Measurements from ENCODE around the gene MME.
"Not testable (repeated sequence)": the region's sequence is repeated elsewhere in the genome, so short reads cannot be mapped to it uniquely, and the experiment has no call there.

The MME gene

DNA sequence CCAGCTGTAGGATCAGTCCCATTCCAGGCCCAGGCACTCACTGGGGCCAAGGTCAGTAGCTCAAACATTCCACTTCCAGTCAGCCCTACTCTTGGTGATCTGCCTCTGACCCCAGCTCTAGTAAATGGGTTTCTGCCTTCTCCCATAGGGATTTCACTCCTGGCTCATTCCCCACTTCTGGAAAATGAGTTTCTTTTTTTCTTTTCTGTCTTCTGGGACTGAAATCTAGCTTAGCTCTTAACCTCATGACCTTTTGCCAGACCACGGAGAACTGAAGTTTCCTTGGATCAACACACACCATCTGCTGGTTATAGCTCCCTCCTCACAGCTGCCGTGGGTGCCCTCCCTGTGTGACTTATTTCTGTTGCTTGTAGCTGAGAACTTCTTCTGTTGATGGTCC is 21.3 kb downstream of the MME start:
- DNase-seq: no peak
- no peak overlapping the region for H3K4me3 Mint-ChIP-seq
- no peaks in the 10 kb centered on the region for H3K4me1 Mint-ChIP-seq (ENCODE audit: low read depth)
- peaks cover 11% of the 10 kb centered on the region for H3K9me3 Mint-ChIP-seq
- H3K27ac Mint-ChIP-seq: no peak overlapping the region
- no peaks in the 10 kb centered on the region for H3K27me3 Mint-ChIP-seq
- H3K36me3 Mint-ChIP-seq (ENCODE audit: low read depth): no peaks in the 10 kb centered on the region

DNA sequence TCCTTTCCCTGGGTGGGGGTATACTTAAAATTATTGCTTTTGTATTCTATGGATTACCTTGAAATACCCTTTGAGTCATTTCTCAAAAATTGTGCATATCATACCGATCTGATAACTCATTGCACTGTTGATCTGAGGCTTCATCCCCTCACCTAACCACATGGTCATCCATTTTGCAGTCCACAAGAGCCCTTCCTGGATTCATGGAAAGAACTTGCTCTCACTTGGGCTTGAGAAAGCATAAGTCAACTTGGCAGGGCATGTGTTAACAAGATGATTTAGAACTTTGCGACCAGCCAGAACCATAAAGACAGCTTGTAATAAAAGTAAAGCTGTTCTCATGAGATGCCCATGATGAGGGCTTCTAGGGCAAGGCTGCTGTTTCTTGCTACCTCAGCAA is 22.2 kb downstream of the MME start:
- no peaks in the 10 kb centered on the region for H3K36me3 Mint-ChIP-seq (ENCODE audit: low read depth)
- H3K4me1 Mint-ChIP-seq (ENCODE audit: low read depth): no peaks in the 10 kb centered on the region
- H3K9me3 Mint-ChIP-seq: peaks cover 11% of the 10 kb centered on the region
- no peaks in the 10 kb centered on the region for H3K27me3 Mint-ChIP-seq
- no peak overlapping the region for H3K27ac Mint-ChIP-seq
- no peak overlapping the region for H3K4me3 Mint-ChIP-seq
- DNase-seq: no peak

DNA sequence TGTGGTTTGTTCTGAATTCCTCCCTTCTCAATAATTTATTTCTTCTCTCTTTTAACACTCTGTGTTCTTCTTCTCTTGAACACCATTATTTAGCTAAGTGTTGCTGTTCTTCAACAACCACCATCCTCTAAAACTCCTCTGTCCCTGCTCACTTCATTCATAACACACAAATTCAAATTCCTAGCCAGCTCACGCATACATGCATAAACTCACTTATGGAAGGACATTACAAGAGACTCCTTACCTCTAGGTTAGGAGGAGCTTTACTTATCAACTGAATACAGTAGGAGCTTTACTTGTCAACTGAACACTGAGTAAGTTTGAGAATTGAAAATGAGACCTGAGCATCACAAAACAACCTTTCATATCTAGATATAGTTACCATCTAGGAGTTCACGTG is 23.6 kb downstream of the MME start:
- no peaks in the 10 kb centered on the region for H3K27me3 Mint-ChIP-seq
- no peaks in the 10 kb centered on the region for H3K4me1 Mint-ChIP-seq (ENCODE audit: low read depth)
- H3K9me3 Mint-ChIP-seq: peaks cover 3% of the 10 kb centered on the region
- H3K4me3 Mint-ChIP-seq: no peak overlapping the region
- H3K27ac Mint-ChIP-seq: no peak overlapping the region
- no peak for DNase-seq
- no peaks in the 10 kb centered on the region for H3K36me3 Mint-ChIP-seq (ENCODE audit: low read depth)

DNA sequence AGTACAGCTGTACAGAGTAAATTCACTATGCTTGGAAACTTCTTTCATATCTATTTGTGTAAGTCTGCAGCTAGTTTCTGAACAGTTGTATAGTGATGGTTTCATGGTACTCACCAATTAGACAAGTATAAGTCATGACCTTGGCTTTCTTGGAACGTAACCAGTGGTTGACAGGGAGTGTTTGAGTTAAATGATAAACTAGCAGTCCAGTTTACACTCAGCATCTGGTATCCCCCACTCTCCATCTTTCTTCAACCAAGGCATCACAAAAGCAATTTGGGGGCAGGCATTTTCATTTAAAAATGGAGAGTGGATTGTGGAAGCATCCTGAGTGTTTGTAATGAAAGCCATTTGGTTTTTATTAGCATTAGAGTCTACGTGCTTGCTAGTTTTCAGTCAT is 26.0 kb downstream of the MME start:
- DNase-seq: no peak
- peaks cover 6% of the 10 kb centered on the region for H3K4me1 Mint-ChIP-seq (ENCODE audit: low read depth)
- H3K9me3 Mint-ChIP-seq: no peaks in the 10 kb centered on the region
- H3K36me3 Mint-ChIP-seq (ENCODE audit: low read depth): no peaks in the 10 kb centered on the region
- no peaks in the 10 kb centered on the region for H3K27me3 Mint-ChIP-seq
- no peak overlapping the region for H3K4me3 Mint-ChIP-seq
- H3K27ac Mint-ChIP-seq: no peak overlapping the region

DNA sequence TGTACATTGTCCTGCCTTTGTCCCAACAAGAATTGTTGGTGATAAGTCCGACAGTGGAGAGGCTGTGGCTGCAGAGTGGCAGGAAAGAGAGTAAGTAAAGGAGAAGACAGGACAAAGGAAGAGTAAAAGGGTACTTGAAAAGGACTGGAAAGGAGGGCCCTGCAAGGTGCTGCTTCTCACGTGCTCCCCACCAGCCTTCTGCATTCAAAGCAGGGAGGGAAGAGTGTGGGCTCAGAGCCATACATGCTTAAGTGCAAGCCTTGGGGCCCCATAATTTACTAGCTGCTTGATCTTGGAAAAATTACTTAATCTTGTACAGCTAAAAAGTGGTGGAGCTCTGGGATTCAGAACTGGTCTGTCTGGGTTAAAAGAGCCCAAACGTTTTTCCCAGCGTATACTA is 29.9 kb downstream of the MME start:
- H3K4me1 Mint-ChIP-seq (ENCODE audit: low read depth): peaks cover 6% of the 10 kb centered on the region
- no peak overlapping the region for H3K27ac Mint-ChIP-seq
- no peak for DNase-seq
- no peaks in the 10 kb centered on the region for H3K27me3 Mint-ChIP-seq
- H3K4me3 Mint-ChIP-seq: no peak overlapping the region
- no peaks in the 10 kb centered on the region for H3K36me3 Mint-ChIP-seq (ENCODE audit: low read depth)
- H3K9me3 Mint-ChIP-seq: no peaks in the 10 kb centered on the region

DNA sequence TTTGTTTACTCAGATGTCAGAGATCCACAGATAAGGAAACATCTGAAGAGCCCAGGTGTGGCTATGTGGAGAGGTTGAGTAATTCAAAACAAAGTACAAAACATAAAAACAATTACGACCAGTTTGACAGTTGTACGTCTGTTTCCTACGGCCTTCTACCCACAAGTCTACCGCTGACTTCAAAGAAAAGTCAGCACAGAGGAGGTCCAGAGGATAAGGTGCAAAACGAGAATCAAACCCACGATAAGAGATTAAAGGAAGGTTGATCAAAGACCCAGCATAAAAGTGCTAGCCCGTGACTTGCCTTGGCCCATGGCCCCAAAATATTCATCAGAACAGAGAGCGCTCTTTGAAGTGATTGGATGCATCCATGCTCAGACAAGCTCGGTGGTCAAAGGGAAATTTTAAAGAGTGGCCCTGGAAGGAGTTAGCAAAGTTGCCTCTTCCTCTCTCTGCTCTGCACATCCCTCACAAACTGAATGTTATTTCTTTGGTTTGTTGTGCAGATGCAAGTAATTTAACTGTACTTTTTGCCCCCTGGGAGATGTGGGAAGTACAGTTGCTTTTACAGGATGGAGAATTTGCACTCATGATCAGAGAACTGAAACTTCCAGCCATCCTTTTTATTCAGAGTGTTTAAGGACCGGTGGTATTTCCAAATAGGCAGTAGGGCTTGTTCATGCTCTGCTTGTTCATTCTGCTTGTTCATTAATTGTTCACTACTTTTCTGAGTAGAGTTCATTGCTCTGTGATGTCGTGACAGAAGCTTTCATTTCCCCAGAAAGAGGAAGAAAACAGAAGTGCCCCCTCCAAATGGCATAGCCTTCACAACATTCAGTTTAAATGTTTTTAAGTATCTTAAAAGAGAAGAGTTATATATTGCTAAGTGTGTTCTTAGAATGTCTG is 31.1 kb downstream of the MME start:
- Mint-ChIP-seq H3K36me3 (ENCODE audit: low read depth) (no peaks in the 10 kb centered on the region), H3K9me3 (no peaks in the 10 kb centered on the region), H3K27ac (no peak overlapping the region), H3K27me3 (no peaks in the 10 kb centered on the region), H3K4me3 (no peak overlapping the region), H3K4me1 (ENCODE audit: low read depth) (peaks cover 6% of the 10 kb centered on the region)
- DNase-seq: no peak

DNA sequence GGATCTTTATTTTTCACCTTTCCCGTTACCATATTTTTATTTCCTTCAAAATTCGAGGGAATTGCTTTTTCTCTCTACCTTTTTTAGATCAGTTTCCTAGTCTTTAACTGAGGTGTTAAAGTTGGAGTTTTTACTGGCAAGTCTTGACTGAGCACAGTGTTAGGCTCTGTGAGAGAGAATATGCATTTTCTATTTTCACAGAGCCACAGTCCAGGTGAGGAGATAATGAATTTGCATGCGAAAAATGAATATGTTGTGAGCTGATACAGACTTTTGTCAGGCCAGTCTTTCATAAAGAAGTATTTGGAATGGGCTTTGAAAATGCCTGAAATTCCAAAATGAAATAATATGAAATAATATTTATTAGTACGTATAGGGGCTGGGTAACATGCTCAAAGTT is 31.9 kb downstream of the MME start:
- no peaks in the 10 kb centered on the region for H3K36me3 Mint-ChIP-seq (ENCODE audit: low read depth)
- no peak for DNase-seq
- no peak overlapping the region for H3K4me3 Mint-ChIP-seq
- H3K4me1 Mint-ChIP-seq (ENCODE audit: low read depth): peaks cover 6% of the 10 kb centered on the region
- no peaks in the 10 kb centered on the region for H3K9me3 Mint-ChIP-seq
- no peaks in the 10 kb centered on the region for H3K27me3 Mint-ChIP-seq
- no peak overlapping the region for H3K27ac Mint-ChIP-seq

DNA sequence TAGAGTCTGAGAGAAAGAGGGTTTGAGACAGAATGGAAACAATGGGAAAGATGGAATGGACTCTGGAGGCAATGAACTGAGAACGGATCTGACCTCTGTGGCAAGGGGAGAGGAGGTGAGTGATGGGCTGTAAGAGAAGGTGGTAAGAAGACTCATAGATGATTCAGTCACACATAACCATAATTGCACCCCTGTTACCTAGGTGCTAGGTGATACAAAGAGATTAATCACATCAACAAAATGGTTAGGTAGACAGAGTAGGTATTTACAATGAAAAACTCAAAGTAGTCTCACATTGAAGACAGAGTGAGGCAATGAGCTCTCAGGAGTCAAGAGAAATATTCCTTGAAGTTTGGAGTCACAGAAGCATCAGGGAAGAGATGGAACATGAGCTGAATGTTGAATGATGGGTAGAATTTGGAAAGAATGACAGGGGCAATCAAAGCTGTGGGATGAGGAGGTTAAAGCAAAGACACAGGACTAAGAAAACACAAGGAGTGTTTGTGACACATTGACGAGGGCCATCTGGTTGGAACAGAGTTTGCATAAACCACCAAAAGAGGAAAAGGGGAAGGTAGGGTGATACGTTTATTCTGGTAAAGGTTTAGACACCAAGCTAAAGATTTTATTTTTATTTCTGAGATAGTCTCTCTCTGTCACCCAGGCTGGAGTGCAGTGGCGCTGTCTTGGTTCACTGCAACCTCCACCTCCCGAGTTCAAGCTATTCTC is 32.7 kb downstream of the MME start:
- H3K36me3 Mint-ChIP-seq (ENCODE audit: low read depth): no peaks in the 10 kb centered on the region
- no peaks in the 10 kb centered on the region for H3K27me3 Mint-ChIP-seq
- H3K9me3 Mint-ChIP-seq: no peaks in the 10 kb centered on the region
- H3K4me1 Mint-ChIP-seq (ENCODE audit: low read depth): peaks cover 6% of the 10 kb centered on the region
- no peak for DNase-seq
- no peak overlapping the region for H3K4me3 Mint-ChIP-seq
- no peak overlapping the region for H3K27ac Mint-ChIP-seq

DNA sequence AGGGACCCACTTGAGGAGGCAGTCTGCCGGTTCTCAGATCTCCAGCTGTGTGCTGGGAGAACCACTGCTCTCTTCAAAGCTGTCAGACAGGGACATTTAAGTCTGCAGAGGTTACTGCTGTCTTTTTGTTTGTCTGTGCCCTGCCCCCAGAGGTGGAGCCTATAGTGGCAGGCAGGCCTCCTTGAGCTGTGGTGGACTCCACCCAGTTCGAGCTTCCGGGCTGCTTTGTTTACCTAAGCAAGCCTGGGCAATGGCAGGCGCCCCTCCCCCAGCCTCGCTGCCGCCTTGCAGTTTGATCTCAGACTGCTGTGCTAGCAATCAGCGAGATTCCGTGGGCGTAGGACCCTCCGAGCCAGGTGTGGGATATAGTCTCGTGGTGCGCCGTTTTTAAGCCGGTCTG is 44.6 kb downstream of the MME start:
- DNase-seq; H3K4me3 Mint-ChIP-seq; H3K36me3 Mint-ChIP-seq (ENCODE audit: low read depth); H3K4me1 Mint-ChIP-seq (ENCODE audit: low read depth); H3K9me3 Mint-ChIP-seq; H3K27me3 Mint-ChIP-seq; H3K27ac Mint-ChIP-seq: not testable (repeated sequence)

DNA sequence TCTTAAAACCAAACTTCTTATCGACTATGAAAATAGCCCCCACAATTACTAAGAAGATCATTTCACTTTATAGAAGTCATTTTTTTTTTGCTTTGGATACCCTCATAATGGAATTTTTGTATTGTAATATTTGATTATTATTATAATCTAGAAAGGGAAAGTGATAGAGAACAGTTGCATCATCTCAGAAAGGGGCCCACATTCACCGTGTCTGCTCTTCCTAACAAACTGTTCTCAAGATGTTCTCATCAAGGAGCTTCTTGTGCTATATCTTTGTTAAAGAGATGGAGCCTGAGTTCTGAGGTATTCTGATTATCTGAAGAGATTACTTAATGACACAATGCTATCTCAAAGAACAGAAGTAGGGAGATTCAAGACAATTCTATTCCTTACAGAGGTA is 49.3 kb downstream of the MME start:
- Mint-ChIP-seq H3K36me3 (ENCODE audit: low read depth) (no peaks in the 10 kb centered on the region), H3K27ac (no peak overlapping the region), H3K4me1 (ENCODE audit: low read depth) (no peaks in the 10 kb centered on the region), H3K4me3 (no peak overlapping the region), H3K9me3 (peaks cover 3% of the 10 kb centered on the region), H3K27me3 (no peaks in the 10 kb centered on the region)
- DNase-seq: no peak

DNA sequence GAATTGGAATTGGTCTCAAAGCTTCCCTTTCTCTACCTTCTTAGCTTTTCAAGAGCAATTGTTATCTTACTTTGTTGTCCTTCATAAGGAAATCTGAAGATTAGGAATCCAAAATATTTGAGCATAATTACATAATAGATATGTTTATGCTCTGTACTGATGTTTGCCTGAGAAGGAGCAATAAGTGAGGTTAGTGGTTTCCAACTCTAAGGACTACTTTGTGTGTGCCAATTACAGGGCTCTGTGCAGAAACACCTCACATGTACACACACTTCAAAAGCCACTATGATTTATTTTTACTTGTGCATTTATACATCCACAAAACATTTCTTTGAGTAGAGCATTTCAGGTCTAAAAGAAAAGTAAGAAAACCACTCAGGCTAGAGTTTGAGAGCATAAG is 49.9 kb downstream of the MME start:
- Mint-ChIP-seq H3K36me3 (ENCODE audit: low read depth) (no peaks in the 10 kb centered on the region), H3K4me1 (ENCODE audit: low read depth) (no peaks in the 10 kb centered on the region), H3K9me3 (peaks cover 3% of the 10 kb centered on the region), H3K27me3 (no peaks in the 10 kb centered on the region), H3K4me3 (no peak overlapping the region), H3K27ac (no peak overlapping the region)
- DNase-seq: no peak

DNA sequence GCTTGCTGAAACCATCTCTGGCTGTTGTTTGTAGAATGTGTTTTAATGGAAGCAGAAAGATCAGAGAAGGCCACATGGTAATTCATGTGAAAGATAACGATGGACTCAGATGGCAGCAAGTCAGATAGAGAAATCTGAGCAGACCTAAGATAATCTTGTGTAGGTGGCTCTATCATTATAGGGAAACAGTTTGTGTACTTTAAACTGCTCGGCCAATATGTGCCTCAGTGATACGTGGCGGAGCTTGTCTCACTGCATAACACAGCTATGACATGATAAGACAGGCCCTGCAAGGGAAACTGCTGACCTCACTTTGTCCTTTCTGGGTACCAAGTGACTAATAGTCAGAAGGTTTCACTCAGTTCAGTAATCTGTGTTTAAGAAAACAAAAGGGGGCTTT is 51.0 kb downstream of the MME start:
- no peaks in the 10 kb centered on the region for H3K27me3 Mint-ChIP-seq
- no peaks in the 10 kb centered on the region for H3K4me1 Mint-ChIP-seq (ENCODE audit: low read depth)
- no peak overlapping the region for H3K27ac Mint-ChIP-seq
- peaks cover 3% of the 10 kb centered on the region for H3K9me3 Mint-ChIP-seq
- no peak overlapping the region for H3K4me3 Mint-ChIP-seq
- no peak for DNase-seq
- no peaks in the 10 kb centered on the region for H3K36me3 Mint-ChIP-seq (ENCODE audit: low read depth)

DNA sequence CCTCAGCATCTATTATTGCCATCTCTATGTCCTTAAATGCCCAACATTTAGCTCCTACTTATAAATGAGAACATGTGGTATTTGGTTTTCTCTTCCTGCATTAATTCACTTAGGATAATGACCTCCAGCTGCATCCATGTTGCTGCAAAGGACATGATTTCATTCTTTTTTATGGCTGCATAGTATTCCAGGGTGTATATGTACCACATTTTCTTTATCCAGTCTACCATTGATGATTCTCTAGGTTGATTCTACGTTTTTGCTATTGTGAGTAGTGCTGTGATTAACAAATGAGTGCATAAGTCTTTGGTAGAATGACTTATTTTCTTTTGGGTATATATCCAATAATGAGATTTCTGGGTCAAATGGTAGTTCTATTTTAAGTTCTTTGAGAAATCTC is 54.2 kb downstream of the MME start:
- H3K4me3 Mint-ChIP-seq; H3K27me3 Mint-ChIP-seq; DNase-seq; H3K27ac Mint-ChIP-seq; H3K4me1 Mint-ChIP-seq (ENCODE audit: low read depth); H3K36me3 Mint-ChIP-seq (ENCODE audit: low read depth); H3K9me3 Mint-ChIP-seq: not testable (repeated sequence)

DNA sequence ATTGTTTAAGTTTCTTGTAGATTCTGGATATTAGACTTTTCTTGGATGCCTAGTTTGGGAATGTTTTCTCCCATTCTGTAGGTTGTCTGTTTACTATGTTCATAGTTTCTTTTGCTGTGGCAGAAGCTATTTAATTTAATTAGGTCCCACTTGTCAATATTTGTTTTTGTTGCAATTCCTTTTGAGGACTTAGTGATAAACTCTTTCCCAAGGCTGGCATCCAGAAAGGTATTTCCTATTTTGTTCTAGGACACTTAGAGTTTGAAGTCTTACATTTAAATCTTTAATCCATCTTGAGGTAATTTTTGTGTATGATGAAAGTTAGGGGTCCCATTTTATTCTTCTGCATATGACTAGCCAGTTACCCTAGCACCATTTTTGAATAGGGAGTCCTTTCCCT is 54.9 kb downstream of the MME start:
- no peaks in the 10 kb centered on the region for H3K4me1 Mint-ChIP-seq (ENCODE audit: low read depth)
- H3K27me3 Mint-ChIP-seq: no peaks in the 10 kb centered on the region
- no peaks in the 10 kb centered on the region for H3K36me3 Mint-ChIP-seq (ENCODE audit: low read depth)
- no peak overlapping the region for H3K27ac Mint-ChIP-seq
- no peak overlapping the region for H3K4me3 Mint-ChIP-seq
- peaks cover 3% of the 10 kb centered on the region for H3K9me3 Mint-ChIP-seq
- DNase-seq: no peak

DNA sequence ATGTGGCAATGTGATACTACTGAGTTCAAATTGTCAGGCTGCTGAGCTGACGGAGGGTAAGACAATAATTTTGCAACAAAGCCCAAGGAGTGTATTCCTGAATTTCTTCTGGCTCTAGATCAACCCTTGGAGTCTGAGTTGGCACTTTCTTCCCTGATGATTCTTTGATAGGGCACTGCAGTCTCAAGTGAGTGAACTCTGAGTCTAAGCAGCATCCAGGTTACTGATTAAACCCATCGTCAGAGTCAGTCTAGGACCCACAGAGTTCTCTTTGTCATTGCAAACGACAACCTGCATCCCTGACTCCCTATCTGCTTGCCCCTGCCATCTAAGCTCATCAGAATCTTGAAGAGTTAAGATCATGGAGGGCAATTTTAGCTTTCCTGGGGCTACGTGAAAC is 58.6 kb downstream of the MME start:
- Mint-ChIP-seq H3K36me3 (ENCODE audit: low read depth) (no peaks in the 10 kb centered on the region), H3K27ac (no peak overlapping the region), H3K9me3 (peaks cover 3% of the 10 kb centered on the region), H3K4me3 (no peak overlapping the region), H3K4me1 (ENCODE audit: low read depth) (no peaks in the 10 kb centered on the region), H3K27me3 (no peaks in the 10 kb centered on the region)
- no peak for DNase-seq
